SK-N-SH (cell line): ENCODE results near the gene KCNIP4. TPM values are rescaled to one million over a fixed set of nuclear protein-coding genes. Genes with fewer than 3 reads are reported as not detected.

Source experiments
- CTCF ChIA-PET: fragments of 300-600, 350-600 bp; formaldehyde crosslinking; extraction: SDS; loops from one replicate; lab custom pipeline; 2021; lab: Yijun Ruan, JAX
- POLR2A ChIA-PET: fragments of 350-600 bp; sonication (Branson Sonifier 250); formaldehyde crosslinking; extraction: SDS; loops from one replicate; lab custom pipeline; 2020; ENCODE audit warnings: antibody characterized with exemption, inconsistent platforms; lab: Yijun Ruan, JAX
- DNase-seq: peaks from one replicate; pipeline ENCODE4 v3.0.0; 2012
- H2AFZ ChIP-seq: fragments of 200-600 bp; sonication (generic); 2 replicates; pipeline ENCODE4 v1.8.1; 2016; ENCODE audit warnings: antibody characterized with exemption, mild to moderate bottlenecking, low read depth
- H3F3A ChIP-seq: fragments of 200-600 bp; sonication (generic); replicated peaks from 2 replicates; pipeline ENCODE3; 2016; ENCODE audit warnings: antibody characterized with exemption, mild to moderate bottlenecking; ENCODE audit not compliant: insufficient read depth
- H3K27ac ChIP-seq, 2 experiments: fragments of 200-500 bp in 1 of 2; fragments of 200-600 bp in 1 of 2; sonication (Bioruptor generic) in 1 of 2; sonication (generic), shearing (Covaris generic) in 1 of 2; 2 replicates each; pipeline versions ENCODE4 v1.5.1 to v1.6.1; 2014 to 2016; ENCODE audit warnings: low read depth in 2 of 2, inconsistent platforms in 1 of 2, low read length in 1 of 2, mild to moderate bottlenecking in 1 of 2, mixed read lengths in 1 of 2
- H3K27me3 ChIP-seq: fragments of 200-600 bp; sonication (generic), shearing (Covaris generic); 2 replicates; pipeline ENCODE4 v1.6.1; 2016; ENCODE audit warnings: mixed run types; ENCODE audit not compliant: insufficient read depth
- H3K36me3 ChIP-seq, 2 experiments: fragments of 200-500 bp in 1 of 2; fragments of 200-600 bp in 1 of 2; sonication (Bioruptor generic) in 1 of 2; sonication (generic) in 1 of 2; replicated peaks in 1 of 2; 2 replicates each; pipeline versions ENCODE3 to v1.5.1; 2014 to 2016; ENCODE audit warnings: low read length in 1 of 2, mild to moderate bottlenecking in 1 of 2; ENCODE audit not compliant: insufficient read depth in 2 of 2, control insufficient read depth in 1 of 2
- H3K4me1 ChIP-seq, 2 experiments: fragments of 200-500 bp in 1 of 2; fragments of 200-600 bp in 1 of 2; sonication (Bioruptor generic) in 1 of 2; sonication (generic), shearing (Covaris generic) in 1 of 2; 2 replicates each; pipeline versions ENCODE4 v1.5.1 to v1.6.1; 2014 to 2016; ENCODE audit warnings: low read depth in 1 of 2, low read length in 1 of 2, mixed run types in 1 of 2; ENCODE audit not compliant: insufficient read depth in 2 of 2, control insufficient read depth in 1 of 2
- H3K4me2 ChIP-seq: fragments of 200-600 bp; sonication (generic), shearing (Covaris generic); 2 replicates; pipeline ENCODE4 v1.6.1; 2017; ENCODE audit warnings: mixed run types
- H3K4me3 ChIP-seq, 2 experiments: fragments of 200-500 bp in 1 of 2; fragments of 200-600 bp in 1 of 2; sonication (Bioruptor generic) in 1 of 2; sonication (generic), shearing (Covaris generic) in 1 of 2; 2 replicates each; pipeline versions ENCODE4 v1.5.1 to v1.8.1; 2014 to 2016; ENCODE audit warnings: low read depth in 2 of 2, inconsistent platforms in 1 of 2, low read length in 1 of 2, mild to moderate bottlenecking in 1 of 2, mixed read lengths in 1 of 2, moderate library complexity in 1 of 2
- H3K79me2 ChIP-seq: fragments of 200-600 bp; sonication (generic); 2 replicates; pipeline ENCODE4 v1.8.1; 2017; ENCODE audit warnings: mild to moderate bottlenecking; ENCODE audit not compliant: insufficient read depth
- H3K9ac ChIP-seq: fragments of 200-600 bp; sonication (generic); 2 replicates; pipeline ENCODE4 v1.6.1; 2017; ENCODE audit warnings: mixed run types
- H3K9me2 ChIP-seq: fragments of 200-600 bp; sonication (generic); 2 replicates; pipeline ENCODE4 v1.6.1; 2017; ENCODE audit warnings: mixed run types
- H3K9me3 ChIP-seq: fragments of 200-600 bp; sonication (generic); 2 replicates; pipeline ENCODE4 v1.6.1; 2017; ENCODE audit warnings: mixed run types, mild to moderate bottlenecking, moderate library complexity
- H4K20me1 ChIP-seq: fragments of 200-600 bp; sonication (generic); 2 replicates; pipeline ENCODE4 v1.6.1; 2017; ENCODE audit warnings: mild to moderate bottlenecking, mixed run types; ENCODE audit not compliant: insufficient read depth
- EP300 ChIP-seq, 2 experiments: IDR thresholded peaks; 2 replicates each; pipeline versions ENCODE4 v1.4.0 to v1.6.1; 2012; ENCODE audit warnings: borderline replicate concordance in 1 of 2, low read depth in 1 of 2, low read length in 1 of 2
- FOSL2 ChIP-seq: IDR thresholded peaks from 2 replicates; pipeline ENCODE4 v1.4.0; 2012; ENCODE audit warnings: low read depth, mild to moderate bottlenecking, moderate library complexity, borderline replicate concordance
- FOXJ3 ChIP-seq: sonication (generic); formaldehyde crosslinking; IDR thresholded peaks from 2 replicates; pipeline ENCODE4 v1.5.1; 2020; ENCODE audit warnings: mild to moderate bottlenecking, missing genetic modification reagents
- GABPA ChIP-seq: IDR thresholded peaks from 2 replicates; pipeline ENCODE4 v1.4.0; 2012; ENCODE audit warnings: low read depth, mild to moderate bottlenecking
- GATA2 ChIP-seq: sonication (generic); formaldehyde crosslinking; IDR thresholded peaks from 2 replicates; pipeline ENCODE4 v1.5.0; 2020; ENCODE audit warnings: mild to moderate bottlenecking, missing genetic modification reagents
- MEF2A ChIP-seq: IDR thresholded peaks from 2 replicates; pipeline ENCODE4 v1.4.0; 2012; ENCODE audit warnings: low read depth, borderline replicate concordance
- MXI1 ChIP-seq: IDR thresholded peaks from 2 replicates; pipeline ENCODE4 v1.6.1; 2012; ENCODE audit warnings: mild to moderate bottlenecking, low read depth, low read length, improper control_type of control experiment
- NFIC ChIP-seq: IDR thresholded peaks from 2 replicates; pipeline ENCODE4 v1.4.0; 2012; ENCODE audit warnings: borderline replicate concordance
- POLR2AphosphoS5 ChIP-seq: IDR thresholded peaks from 2 replicates; pipeline ENCODE4 v1.6.1; 2012; ENCODE audit warnings: low read depth, low read length
- REST ChIP-seq: IDR thresholded peaks from 2 replicates; pipeline ENCODE4 v1.6.1; 2012; ENCODE audit warnings: mild to moderate bottlenecking, low read depth, low read length, moderate library complexity
- SIN3A ChIP-seq: IDR thresholded peaks from 2 replicates; pipeline ENCODE4 v1.6.1; 2012; ENCODE audit warnings: low read depth, mild to moderate bottlenecking, low read length, moderate library complexity, borderline replicate concordance
- TCF12 ChIP-seq: IDR thresholded peaks from 2 replicates; pipeline ENCODE4 v1.4.0; 2012
- TEAD4 ChIP-seq: IDR thresholded peaks from 2 replicates; pipeline ENCODE4 v1.4.0; 2012; ENCODE audit warnings: mild to moderate bottlenecking, borderline replicate concordance; ENCODE audit not compliant: insufficient read depth
- YY1 ChIP-seq: IDR thresholded peaks from 2 replicates; pipeline ENCODE4 v1.4.0; 2012; ENCODE audit warnings: low read depth, mild to moderate bottlenecking
- WGBS: methylation state at CpG from one replicate; pipeline ENCODE4 v1.1.6; 2017; ENCODE audit warnings: low lambda C conversion rate; 5-methylcytosine and 5-hydroxymethylcytosine counted together
- polyA plus RNA-seq, 3 experiments: library from polyadenylated mRNA; depleted of rRNA; stranded (reverse); fragments of >200 nt; gene quantifications; 2 replicates each; pipeline ENCODE4 v1.2.3, GENCODE V29; 2012
- TF ChIP-seq, protein P1 (sequence below): fragments of 150-350 bp; IDR thresholded peaks from 2 replicates; pipeline ENCODE4 v1.6.1; 2017; ENCODE audit warnings: antibody characterized with exemption, low read length, low read depth, borderline replicate concordance
- TF ChIP-seq, protein P2 (sequence below): IDR thresholded peaks from 2 replicates; pipeline ENCODE4; 2012
- TF ChIP-seq, protein P3 (sequence below): IDR thresholded peaks from 2 replicates; pipeline ENCODE4 v1.4.0; 2012; ENCODE audit warnings: low read depth
- TF ChIP-seq, protein P4 (sequence below): IDR thresholded peaks from 2 replicates; pipeline ENCODE4 v1.4.0; 2012; ENCODE audit warnings: low read depth, borderline replicate concordance

Gene KCNIP4
- polyA plus RNA-seq, 1 of the 3 experiments (the other 2 are of a cell fraction) = 0.18 TPM

GRCh38 chr4:21982087-21982486, 33.5 kb upstream of the KCNIP4 start (continued):
- TF ChIP-seq REST (no peak), GATA2 (CRISPR knock-in tag) (no peak), MEF2A (no peak), FOXJ3 (CRISPR knock-in tag) (no peak), POLR2AphosphoS5 (no peak), GABPA (no peak)
- TF ChIP-seq, protein P1, sequence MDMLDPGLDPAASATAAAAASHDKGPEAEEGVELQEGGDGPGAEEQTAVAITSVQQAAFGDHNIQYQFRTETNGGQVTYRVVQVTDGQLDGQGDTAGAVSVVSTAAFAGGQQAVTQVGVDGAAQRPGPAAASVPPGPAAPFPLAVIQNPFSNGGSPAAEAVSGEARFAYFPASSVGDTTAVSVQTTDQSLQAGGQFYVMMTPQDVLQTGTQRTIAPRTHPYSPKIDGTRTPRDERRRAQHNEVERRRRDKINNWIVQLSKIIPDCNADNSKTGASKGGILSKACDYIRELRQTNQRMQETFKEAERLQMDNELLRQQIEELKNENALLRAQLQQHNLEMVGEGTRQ = no peak
- TF ChIP-seq, protein P2, sequence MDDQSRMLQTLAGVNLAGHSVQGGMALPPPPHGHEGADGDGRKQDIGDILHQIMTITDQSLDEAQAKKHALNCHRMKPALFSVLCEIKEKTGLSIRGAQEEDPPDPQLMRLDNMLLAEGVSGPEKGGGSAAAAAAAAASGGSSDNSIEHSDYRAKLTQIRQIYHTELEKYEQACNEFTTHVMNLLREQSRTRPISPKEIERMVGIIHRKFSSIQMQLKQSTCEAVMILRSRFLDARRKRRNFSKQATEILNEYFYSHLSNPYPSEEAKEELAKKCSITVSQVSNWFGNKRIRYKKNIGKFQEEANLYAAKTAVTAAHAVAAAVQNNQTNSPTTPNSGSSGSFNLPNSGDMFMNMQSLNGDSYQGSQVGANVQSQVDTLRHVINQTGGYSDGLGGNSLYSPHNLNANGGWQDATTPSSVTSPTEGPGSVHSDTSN = no peak

DNA sequence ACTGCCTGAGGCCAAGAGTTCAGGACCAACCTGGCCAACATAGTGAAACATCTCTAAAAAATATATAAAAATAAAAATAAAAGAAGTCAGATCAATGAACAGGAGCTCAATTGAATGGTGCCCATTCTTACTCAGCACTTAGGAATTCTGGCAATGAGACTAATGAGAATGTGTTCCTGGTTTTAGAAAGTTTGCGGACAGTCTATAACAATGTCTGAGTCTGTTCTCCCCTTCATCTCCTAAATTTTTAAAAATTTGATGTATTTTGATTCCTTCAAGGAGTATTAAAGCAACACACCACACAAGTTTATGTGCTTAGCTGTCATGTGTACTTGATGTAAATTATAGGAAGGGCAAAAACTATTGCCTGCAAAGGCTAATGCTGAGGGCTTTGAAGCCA, 30.6 kb upstream of the KCNIP4 start:
- Histone ChIP-seq H3K4me1 (no peaks in the 10 kb centered on the region), H3K9me3 (peaks cover 6% of the 10 kb centered on the region; the same call in 1 of the 2 replicates), H3K36me3 (no peaks in the 10 kb centered on the region), H3K27ac (no peak overlapping the region), H3K4me3 (no peak overlapping the region), H4K20me1 (no peaks in the 10 kb centered on the region), H3K9ac (no peak overlapping the region), H2AFZ (no peak overlapping the region), H3K79me2 (no peaks in the 10 kb centered on the region), H3K9me2 (no peaks in the 10 kb centered on the region; the same call in 1 of the 2 replicates), H3K27me3 (no peaks in the 10 kb centered on the region), H3F3A (no peaks in the 10 kb centered on the region), H3K4me2 (no peak overlapping the region)
- no peak for DNase-seq
- WGBS = 73% methylated on average over 1 of the region's 1 CpG
- CTCF ChIA-PET = no interaction called here
- POLR2A ChIA-PET = no interaction called here
- TF ChIP-seq, protein P3, sequence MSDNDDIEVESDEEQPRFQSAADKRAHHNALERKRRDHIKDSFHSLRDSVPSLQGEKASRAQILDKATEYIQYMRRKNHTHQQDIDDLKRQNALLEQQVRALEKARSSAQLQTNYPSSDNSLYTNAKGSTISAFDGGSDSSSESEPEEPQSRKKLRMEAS = no peak
- TF ChIP-seq GABPA = no peak
- no peak for TF ChIP-seq MEF2A
- TF ChIP-seq TCF12 = no peak
- TF ChIP-seq, protein P1 = no peak
- TF ChIP-seq REST = no peak
- no peak for TF ChIP-seq MXI1
- TF ChIP-seq SIN3A = no peak
- no peak for TF ChIP-seq TEAD4
- TF ChIP-seq YY1 = no peak
- TF ChIP-seq EP300 (IDR thresholded peaks at IDR 0.05; ENCODE audit: borderline replicate concordance in 1 of 2, low read depth in 1 of 2, low read length in 1 of 2) = no peak
- no peak for TF ChIP-seq NFIC
- TF ChIP-seq, protein P4, sequence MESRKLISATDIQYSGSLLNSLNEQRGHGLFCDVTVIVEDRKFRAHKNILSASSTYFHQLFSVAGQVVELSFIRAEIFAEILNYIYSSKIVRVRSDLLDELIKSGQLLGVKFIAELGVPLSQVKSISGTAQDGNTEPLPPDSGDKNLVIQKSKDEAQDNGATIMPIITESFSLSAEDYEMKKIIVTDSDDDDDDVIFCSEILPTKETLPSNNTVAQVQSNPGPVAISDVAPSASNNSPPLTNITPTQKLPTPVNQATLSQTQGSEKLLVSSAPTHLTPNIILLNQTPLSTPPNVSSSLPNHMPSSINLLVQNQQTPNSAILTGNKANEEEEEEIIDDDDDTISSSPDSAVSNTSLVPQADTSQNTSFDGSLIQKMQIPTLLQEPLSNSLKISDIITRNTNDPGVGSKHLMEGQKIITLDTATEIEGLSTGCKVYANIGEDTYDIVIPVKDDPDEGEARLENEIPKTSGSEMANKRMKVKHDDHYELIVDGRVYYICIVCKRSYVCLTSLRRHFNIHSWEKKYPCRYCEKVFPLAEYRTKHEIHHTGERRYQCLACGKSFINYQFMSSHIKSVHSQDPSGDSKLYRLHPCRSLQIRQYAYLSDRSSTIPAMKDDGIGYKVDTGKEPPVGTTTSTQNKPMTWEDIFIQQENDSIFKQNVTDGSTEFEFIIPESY = no peak
- no peak for TF ChIP-seq POLR2AphosphoS5
- TF ChIP-seq FOSL2 = no peak
